Measurements from ENCODE around the gene ANAPC10.

GRCh38 chr4:145107126-145107525 lies 9.1 kb upstream of the ANAPC10 start:
- TF ChIP-seq CTCF (IDR thresholded peaks at IDR 0.05; ENCODE audit: low read depth, low read length, poor library complexity, severe bottlenecking) (no peak), EZH2phosphoT487 (IDR thresholded peaks at IDR 0.05; ENCODE audit: borderline replicate concordance, low read length) (no peak)

Data from DOHH2 (cell line).